ENCODE results near the gene ASCC1. TPM values are rescaled to one million over a fixed set of nuclear protein-coding genes. Genes with fewer than 3 reads are reported as not detected.
A peak's percentile ranks its signal among the peaks of the same experiment; 100 is the strongest.

Gene ASCC1
- total and polyA plus RNA-seq, 2 donors (not counting 1 experiment from before 2014, with no cell fraction given), result 17.9 to 28.1 TPM

DNA sequence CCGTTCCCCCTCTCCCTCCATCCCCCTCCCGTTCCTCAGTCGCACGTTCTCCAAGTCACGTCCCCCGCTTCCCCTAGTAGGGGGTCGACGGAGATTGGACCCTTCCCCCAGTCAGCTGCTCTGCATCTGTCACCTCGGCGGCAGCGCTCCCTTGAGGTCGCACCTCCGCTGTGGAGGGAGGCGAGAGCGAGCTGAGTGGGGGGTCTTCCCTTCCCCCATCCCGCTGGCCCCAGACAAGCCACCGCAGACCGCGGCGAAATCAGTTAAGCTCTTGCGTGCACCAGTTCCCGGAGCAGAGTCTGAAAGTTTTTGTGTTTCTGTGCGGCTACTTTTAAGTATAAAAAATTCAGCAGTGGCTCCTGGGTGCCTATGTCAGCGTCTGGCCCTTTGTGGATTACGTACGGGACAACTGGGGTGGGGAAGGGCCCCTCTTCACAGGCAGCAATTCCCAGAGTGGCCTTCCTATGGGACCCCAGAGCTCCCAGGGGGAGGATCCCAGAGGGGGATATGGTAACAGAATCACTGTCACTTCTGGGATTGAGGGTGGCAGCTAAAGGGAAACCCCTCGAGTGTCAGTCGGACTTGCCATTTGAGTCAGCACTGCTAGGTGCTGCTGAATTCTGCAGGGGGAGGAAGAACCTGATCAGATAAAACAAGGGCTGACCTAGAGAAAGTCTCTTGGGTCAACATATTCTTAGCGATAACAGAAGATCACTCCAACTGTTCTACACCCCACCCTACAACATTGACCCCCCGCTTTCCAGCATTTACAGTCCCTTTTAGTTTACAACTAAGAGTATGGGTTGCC is 45.1 kb upstream of the ASCC1 start:
- Histone ChIP-seq H3K4me2 (replicated peaks; ENCODE audit: low read depth, low read length, poor library complexity, severe bottlenecking) (peak overlapping the region; percentile 93), H4K20me1 (ENCODE audit: control insufficient read depth, insufficient read depth, low read length, poor library complexity, severe bottlenecking) (no peaks in the 10 kb centered on the region), H3K4me1 (ENCODE audit: control insufficient read depth in 2 of 2, insufficient read depth in 2 of 2, low read length in 2 of 2) (peaks cover 44 to 64% of the 10 kb centered on the region in 2 donors), H2AFZ (ENCODE audit: insufficient read depth, low read depth, low read length, poor library complexity, severe bottlenecking) (peak overlapping the region; percentile 69), H3K27ac (ENCODE audit: low read length in 2 of 2) (peak overlapping the region; percentile 47 to 67), H3K79me2 (ENCODE audit: control insufficient read depth, insufficient read depth, low read length) (peaks cover 3% of the 10 kb centered on the region), H3K27me3 (replicated peaks in 1 of 4; ENCODE audit: control extremely low read depth in 1 of 4, control insufficient read depth in 3 of 4, insufficient read depth in 4 of 4, low read length in 3 of 4) (no peaks in the 10 kb centered on the region), H3K9me3 (ENCODE audit: control extremely low read depth in 1 of 3, control insufficient read depth in 2 of 3, insufficient read depth in 1 of 3, low read length in 2 of 3) (no peaks in the 10 kb centered on the region), H3K36me3 (replicated peaks in 1 of 2; ENCODE audit: control extremely low read depth in 1 of 2, control insufficient read depth in 1 of 2, extremely low read depth in 1 of 2, insufficient read depth in 2 of 2, low read length in 1 of 2) (no peaks in the 10 kb centered on the region), H3K4me3 (ENCODE audit: control extremely low read depth in 1 of 5, extremely low read depth in 1 of 5, insufficient read depth in 1 of 5, low read depth in 2 of 5, low read length in 4 of 5) (peak overlapping the region; percentile 51 to 80 (median 73)), H3K9ac (ENCODE audit: low read length) (peak overlapping the region; percentile 80)
- ATAC-seq (ENCODE audit: low read depth) (peak; percentile 28), DNase-seq (peak; percentile 65)
- TF ChIP-seq EZH2 (IDR thresholded peaks at IDR 0.05; ENCODE audit: borderline replicate concordance, insufficient read depth, low read depth, low read length, poor library complexity, severe bottlenecking), result no peak
- TF ChIP-seq, protein P1, sequence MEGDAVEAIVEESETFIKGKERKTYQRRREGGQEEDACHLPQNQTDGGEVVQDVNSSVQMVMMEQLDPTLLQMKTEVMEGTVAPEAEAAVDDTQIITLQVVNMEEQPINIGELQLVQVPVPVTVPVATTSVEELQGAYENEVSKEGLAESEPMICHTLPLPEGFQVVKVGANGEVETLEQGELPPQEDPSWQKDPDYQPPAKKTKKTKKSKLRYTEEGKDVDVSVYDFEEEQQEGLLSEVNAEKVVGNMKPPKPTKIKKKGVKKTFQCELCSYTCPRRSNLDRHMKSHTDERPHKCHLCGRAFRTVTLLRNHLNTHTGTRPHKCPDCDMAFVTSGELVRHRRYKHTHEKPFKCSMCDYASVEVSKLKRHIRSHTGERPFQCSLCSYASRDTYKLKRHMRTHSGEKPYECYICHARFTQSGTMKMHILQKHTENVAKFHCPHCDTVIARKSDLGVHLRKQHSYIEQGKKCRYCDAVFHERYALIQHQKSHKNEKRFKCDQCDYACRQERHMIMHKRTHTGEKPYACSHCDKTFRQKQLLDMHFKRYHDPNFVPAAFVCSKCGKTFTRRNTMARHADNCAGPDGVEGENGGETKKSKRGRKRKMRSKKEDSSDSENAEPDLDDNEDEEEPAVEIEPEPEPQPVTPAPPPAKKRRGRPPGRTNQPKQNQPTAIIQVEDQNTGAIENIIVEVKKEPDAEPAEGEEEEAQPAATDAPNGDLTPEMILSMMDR (IDR thresholded peaks at IDR 0.05), result no peak
- Mint-ChIP-seq H3K9me3 (ENCODE audit: insufficient read depth) (no peaks in the 10 kb centered on the region), H3K4me3 (peak overlapping the region; percentile 94), H3K27me3 (no peaks in the 10 kb centered on the region), H3K4me1 (peaks cover 51% of the 10 kb centered on the region), H3K27ac (peak overlapping the region; percentile 89)
- ChIA-PET POLR2A (interaction anchor here (0.6 to 3.8 kb wide), 12 partner anchors 9 to 74 kb away, joined by 3 to 41 read pairs (median 4); partner anchors contain the start of genes ANAPC16, ASCC1 and DDIT4), CTCF (interaction anchor here (0.9 to 8.3 kb wide), 12 partner anchors 9 to 135 kb away, joined by 3 to 48 read pairs (median 6); partner anchors contain the start of gene DDIT4)
- WGBS (ENCODE audit: insufficient coverage), result under 1% methylated on average over 16 of the region's 30 CpGs
- intact Hi-C loops (cut with micrococcal nuclease), result loop anchor here (1.0 to 5.0 kb wide), 5 partner anchors 12 to 174 kb away; partner anchors contain the start of genes ANAPC16, ASCC1, DDIT4 and SPOCK2
